Measurements from ENCODE around the gene EXT2. TPM values are rescaled to one million over a fixed set of nuclear protein-coding genes. Genes with fewer than 3 reads are reported as not detected.

The EXT2 gene
- total and polyA plus RNA-seq, 11 donors: 12.6 to 41.9 (median 31.9) TPM

DNA sequence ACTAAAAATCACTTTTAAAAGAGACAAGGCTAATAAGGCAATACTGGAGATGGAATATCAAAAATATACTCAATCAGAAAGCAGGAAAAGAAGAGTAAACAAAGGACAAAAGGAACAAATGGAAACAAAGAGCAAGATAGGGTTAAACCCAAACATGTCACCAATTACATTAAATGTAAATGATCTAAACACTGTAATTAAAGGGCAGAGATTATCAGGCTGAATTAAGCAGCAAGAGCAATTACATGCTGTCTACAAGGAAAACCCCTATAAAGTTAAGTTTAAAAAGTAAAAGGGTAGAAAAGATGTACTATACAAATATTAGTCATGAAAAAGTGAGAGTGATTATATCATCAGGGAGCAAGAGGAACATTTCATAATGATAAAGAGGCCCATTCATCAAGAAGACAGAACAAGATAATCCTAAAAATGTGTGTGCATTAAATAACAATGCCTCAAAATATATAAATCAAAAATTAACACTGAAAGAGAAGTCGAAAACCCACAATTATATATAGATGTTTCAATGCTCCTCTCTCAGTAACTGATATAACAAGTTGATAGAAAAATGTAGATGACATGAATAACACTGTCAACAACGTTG is 157.6 kb downstream of the EXT2 start:
- Histone ChIP-seq H3K27ac (no peak overlapping the region), H3K4me3 (no peak overlapping the region), H3K4me1 (peaks cover 0 to 10% (median 0%) of the 10 kb centered on the region in 12 donors), H3K9me3 (peaks cover 0 to 22% (median 13%) of the 10 kb centered on the region in 12 donors), H3K36me3 (no peaks in the 10 kb centered on the region), H3K27me3 (no peaks in the 10 kb centered on the region)
- TF ChIP-seq CTCF (IDR thresholded peaks at IDR 0.05) (no peak), POLR2A (IDR thresholded peaks at IDR 0.05) (no peak)
- DNase-seq (no peak), ATAC-seq (no peak)
- intact Hi-C loops (cut with DNase I): loop anchor here in 1 of 10 donors (10.0 kb wide), 1 partner anchor 118 kb away; no protein-coding TSS in a partner anchor
- WGBS, 4 donors: 91 to 97% (median 94%) methylated on average over 2 of the region's 2 CpGs

GRCh38 chr11:44255406-44256071 is 160.1 kb downstream of the EXT2 start:
- TF ChIP-seq CTCF (IDR thresholded peaks at IDR 0.05): no peak
- TF ChIP-seq POLR2A (IDR thresholded peaks at IDR 0.05): no peak
- H3K4me1 ChIP-seq: peaks cover 0 to 7% (median 0%) of the 10 kb centered on the region in 12 donors
- WGBS, 4 donors: 75 to 82% (median 80%) methylated on average over 6 of the region's 6 CpGs

DNA sequence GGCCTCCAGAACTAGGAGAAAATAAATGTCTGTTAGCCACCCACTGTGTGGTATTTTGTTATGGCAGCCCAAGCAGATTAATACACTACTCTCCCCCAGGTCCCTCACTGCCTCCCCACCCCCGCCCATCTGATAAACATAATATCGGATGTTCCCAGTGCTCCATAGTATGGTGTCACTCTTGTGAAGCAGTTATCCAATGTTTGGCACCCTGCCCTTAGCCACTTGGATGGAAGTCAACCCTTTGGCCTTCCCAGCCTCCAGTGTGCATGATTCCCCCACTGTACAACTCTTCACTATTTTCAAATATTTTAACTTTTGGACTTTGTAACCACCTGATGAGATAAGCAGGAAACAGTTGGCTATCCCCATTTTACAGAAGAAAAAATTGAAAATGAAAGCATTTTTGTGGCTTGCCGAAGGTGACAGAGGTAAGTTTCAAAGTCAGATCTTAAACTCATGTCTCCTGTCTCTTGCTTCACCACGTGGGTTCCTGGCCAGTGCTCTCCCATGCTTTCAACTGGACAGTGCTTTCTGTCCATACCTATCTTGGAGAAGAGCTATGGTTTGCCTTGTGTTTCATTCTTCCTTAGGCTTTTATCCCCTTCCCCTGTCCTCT is 161.3 kb downstream of the EXT2 start:
- no peak overlapping the region for H3K4me3 ChIP-seq
- no peaks in the 10 kb centered on the region for H3K27me3 ChIP-seq
- H3K4me1 ChIP-seq: peaks cover 0 to 7% (median 0%) of the 10 kb centered on the region in 12 donors
- WGBS, 4 donors: 60 to 66% (median 62%) methylated on average over 3 to 4 of the region's 4 CpGs
- H3K27ac ChIP-seq: no peak overlapping the region
- ATAC-seq (peak in 2 of 4 donors; percentile 49 to 73), DNase-seq (peak in 2 of 5 donors; percentile 52 to 57)
- intact Hi-C loops (cut with DNase I): loop anchor here in 1 of 10 donors (10.0 kb wide), 1 partner anchor 122 kb away; no protein-coding TSS in a partner anchor
- TF ChIP-seq CTCF (IDR thresholded peaks at IDR 0.05) (no peak), POLR2A (IDR thresholded peaks at IDR 0.05) (no peak)
- no peaks in the 10 kb centered on the region for H3K36me3 ChIP-seq
- peaks cover 0 to 21% (median 13%) of the 10 kb centered on the region in 12 donors for H3K9me3 ChIP-seq

More at GRCh38 chr11:44255406-44256071, 160.1 kb downstream of the EXT2 start:
- no peak overlapping the region for H3K4me3 ChIP-seq
- intact Hi-C loops (cut with DNase I): loop anchor here in 1 of 10 donors (10.0 kb wide), 1 partner anchor 121 kb away; no protein-coding TSS in a partner anchor
- peaks cover 0 to 22% (median 13%) of the 10 kb centered on the region in 12 donors for H3K9me3 ChIP-seq
- DNase-seq: no peak
- no peak overlapping the region for H3K27ac ChIP-seq
- ATAC-seq: no peak
- H3K36me3 ChIP-seq: no peaks in the 10 kb centered on the region
- H3K27me3 ChIP-seq: no peaks in the 10 kb centered on the region
